HG02642 (cell line): ENCODE results near the gene ZNF467.
A peak's percentile ranks its signal among the peaks of the same experiment; 100 is the strongest.

Source experiments
- ATAC-seq: cut with Tn5 transposase; IDR thresholded peaks from one replicate; pipeline ENCODE4 v1.9.1; 2021; ENCODE audit warnings: mild to moderate bottlenecking; ENCODE audit not compliant: unreplicated experiment, poor library complexity

Gene ZNF467

DNA sequence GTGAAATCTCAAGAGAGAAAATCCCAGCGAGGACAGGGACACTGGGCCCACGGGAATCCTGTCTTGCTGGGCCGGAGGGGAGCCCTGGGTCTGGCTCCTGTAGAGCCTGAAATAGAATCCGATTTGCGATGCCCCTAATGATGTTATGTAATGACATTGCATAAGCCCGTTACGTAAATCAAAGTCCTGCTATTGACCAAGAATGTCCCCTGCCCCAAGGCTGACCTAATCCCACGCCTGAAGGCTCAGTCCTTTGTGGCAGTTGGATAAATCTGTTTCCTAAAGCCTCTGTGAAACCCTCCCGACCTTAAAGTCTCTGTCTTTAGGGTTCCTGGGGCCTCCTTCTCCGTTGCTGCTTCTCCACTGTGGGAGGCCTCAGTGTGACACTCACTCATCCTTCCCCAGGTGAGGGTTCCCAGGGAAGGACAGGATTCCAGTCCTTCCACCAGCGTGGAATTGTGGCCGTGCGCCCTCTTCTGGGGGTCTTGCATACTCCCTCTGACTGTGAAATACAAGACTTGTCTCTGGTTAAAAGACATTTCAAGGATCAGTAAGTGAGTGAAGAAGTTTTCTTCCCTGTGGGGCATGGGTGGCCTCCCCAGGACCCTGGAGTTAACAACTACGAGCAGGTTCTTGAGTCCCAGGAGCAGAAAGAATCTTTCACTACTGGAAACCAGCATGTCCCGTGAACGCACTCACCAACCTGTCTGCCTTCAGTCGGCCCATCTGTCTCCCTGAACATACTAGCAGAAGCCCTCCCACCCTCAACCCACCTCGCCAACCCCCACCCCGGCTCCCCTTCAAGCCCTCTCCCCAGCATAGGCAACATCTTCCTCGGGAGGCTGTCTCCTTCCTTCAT is 19.8 kb downstream of the ZNF467 start:
- no peak for ATAC-seq

- ATAC-seq = no peak
Observed at GRCh38 chr7:149752646-149753045, 20.7 kb downstream of the ZNF467 start.

DNA sequence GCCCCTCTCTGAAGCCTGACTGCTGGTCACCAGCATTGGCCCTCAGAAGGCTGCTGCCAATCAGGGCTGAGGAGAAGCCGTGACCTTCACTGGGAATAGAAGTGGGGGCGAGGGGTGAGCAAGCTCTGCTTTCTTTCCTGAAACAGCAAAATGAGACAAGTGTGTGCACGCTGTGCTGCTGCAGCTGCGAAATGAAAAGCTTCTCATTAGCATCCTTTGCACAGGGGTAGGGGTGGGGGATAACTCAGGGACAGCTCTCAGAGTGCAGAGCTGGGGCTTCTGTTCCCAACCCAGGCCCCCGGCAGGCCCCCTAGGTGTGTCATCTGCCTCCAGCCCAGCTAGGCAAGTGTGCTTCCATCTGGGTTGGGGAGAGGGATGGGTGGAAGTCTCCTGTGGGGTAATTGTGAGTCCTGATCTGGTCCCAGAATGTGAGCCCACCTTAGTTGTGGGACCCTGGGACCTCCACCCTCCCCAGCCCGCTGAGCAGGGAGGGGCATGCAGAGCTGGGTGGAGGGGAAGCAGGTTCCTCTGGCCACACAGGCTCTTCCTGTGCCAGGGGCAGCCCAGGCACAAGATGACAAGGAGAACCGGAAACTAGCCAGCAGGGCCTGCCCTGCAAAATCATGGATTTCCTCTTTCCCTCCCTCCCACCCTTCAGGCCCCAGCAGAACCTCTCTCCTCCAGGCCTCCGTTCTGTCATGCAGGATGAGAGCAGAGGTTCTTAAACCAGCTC is 22.2 kb downstream of the ZNF467 start:
- no peak for ATAC-seq

GRCh38 chr7:149750122-149750845 is 23.1 kb downstream of the ZNF467 start:
- ATAC-seq = no peak

- no peak for ATAC-seq
Observed at GRCh38 chr7:149748076-149748874, 25.1 kb downstream of the ZNF467 start.

GRCh38 chr7:149743476-149744255 is 29.7 kb downstream of the ZNF467 start:
- no peak for ATAC-seq

DNA sequence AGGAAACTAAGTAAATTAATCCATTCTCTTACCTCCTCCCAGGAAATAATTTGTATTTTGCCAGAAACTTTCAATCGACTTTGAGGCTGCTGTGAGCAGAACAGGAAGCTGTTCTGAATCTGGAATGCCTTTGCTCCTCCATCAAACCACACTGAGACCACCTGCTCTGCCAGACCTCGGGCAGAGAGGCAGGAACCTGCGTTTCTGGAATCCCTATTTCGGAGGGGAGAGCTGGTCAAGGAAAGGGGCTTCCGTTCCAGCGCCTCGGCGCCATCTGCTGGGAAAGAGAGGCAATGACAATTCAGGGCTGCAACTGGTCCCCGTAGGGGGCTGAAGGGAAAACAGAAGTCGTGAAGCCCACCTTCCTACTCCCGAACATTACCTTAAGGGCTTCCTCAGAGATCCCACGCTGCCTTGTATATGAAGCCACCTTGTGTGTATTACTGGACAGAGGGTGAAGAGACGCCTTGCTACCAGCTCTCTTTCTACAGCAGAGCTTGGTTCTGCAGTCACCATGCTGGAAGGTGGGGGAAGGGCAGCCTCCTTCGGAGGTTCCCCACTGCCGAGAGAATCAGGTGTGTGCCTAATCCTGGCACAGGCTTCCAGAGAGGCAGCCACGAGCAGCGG is 31.2 kb downstream of the ZNF467 start:
- peak; percentile 80 for ATAC-seq

GRCh38 chr7:149741629-149742028 is 31.8 kb downstream of the ZNF467 start:
- no peak for ATAC-seq

- ATAC-seq = no peak
Observed at GRCh38 chr7:149736478-149737360, 36.7 kb downstream of the ZNF467 start.

DNA sequence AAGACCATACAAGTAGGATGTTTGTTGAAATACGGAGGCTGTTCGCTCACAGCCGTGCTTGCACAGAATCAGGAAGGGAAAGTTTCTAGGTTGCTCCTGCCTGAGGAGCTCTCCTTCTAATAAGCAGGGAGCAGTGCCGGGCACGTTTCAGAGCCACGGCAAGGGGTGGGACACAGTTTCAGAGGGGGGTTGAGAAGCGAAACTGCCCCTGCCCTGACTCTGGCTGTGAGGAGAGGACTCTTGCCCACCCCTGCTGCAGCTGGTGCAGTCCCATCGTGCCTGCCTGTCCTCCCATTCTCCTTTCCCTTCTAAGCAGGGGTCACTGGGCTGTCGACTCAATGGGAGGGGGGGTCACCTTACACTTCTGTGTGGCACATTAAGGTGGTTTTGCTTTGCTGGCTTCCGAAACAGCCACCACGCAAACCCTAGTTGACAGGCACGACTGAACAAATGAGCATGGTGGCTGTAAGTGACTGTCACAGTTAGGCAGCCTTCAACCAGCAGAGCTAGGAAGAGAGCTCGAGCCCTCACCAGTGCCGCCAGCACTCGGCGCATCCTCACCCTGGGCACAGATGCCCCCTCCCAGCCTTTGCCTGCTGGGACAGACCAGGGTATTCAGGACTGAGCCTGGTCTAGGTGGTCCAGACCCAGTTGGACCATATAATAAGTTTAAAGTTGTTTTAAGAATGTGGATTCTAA is 37.5 kb downstream of the ZNF467 start:
- ATAC-seq = no peak

GRCh38 chr7:149735181-149735602 is 38.2 kb downstream of the ZNF467 start:
- no peak for ATAC-seq

DNA sequence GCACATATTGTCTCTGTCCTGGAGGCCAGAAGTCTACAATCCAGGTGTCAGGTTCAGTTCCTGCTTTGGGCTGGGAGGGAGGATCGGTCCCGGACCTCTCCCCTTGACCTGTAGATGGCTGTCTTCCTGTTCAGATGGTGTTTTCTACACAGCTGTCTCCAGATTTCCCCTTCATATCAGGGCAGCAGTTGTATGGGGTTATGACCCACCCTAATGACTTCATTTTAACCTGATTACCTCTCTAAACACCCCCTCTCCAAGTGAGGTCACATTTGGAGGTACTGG is 38.7 kb downstream of the ZNF467 start:
- ATAC-seq = no peak

GRCh38 chr7:149733924-149734790 is 39.2 kb downstream of the ZNF467 start:
- ATAC-seq = no peak

- ATAC-seq = no peak
Observed at GRCh38 chr7:149733131-149733923, 40.1 kb downstream of the ZNF467 start.

GRCh38 chr7:149732611-149733010 is 40.8 kb downstream of the ZNF467 start:
- no peak for ATAC-seq

GRCh38 chr7:149732111-149732561 is 41.3 kb downstream of the ZNF467 start:
- no peak for ATAC-seq
